Measurements from ENCODE around the gene HMGB4. TPM values are rescaled to one million over a fixed set of nuclear protein-coding genes. Genes with fewer than 3 reads are reported as not detected.

HMGB4 gene
- total RNA-seq, 1 donor from 2014 or later: not detected

DNA sequence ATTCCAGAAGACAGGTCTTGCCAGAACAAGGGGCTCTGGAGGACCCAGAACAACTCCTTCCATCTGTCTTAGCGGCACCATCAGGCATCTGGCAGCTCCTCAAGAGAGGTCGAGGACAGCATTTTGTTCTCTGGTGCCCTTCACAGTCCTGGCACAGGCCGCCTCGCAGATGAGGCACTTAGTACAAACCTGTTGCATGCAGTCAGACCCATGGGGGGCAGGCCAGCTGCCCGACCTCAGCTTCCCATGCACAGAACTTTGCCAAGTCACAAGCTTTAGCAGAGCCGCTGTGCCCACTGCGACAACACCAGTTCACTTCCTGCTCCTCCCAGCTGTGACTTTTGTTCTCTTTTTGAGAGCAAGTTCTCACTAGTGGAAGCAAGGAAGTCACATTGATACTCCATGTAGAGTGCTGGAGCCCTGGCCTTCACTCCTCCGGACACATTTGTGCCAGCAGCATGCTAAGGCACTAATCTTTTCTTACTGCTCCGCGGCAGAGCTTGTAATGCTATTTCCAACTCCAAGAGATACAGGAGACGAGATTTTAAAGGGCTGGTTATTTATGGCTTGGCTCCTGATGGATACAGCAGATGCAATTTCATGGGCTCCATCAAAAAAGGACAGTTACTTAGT, 44.6 kb downstream of the HMGB4 start:
- H3K4me3 ChIP-seq (ENCODE audit: low read depth, low read length): no peak overlapping the region
- DNase-seq (ENCODE audit: low read depth): no peak
- no peaks in the 10 kb centered on the region for H3K36me3 ChIP-seq (ENCODE audit: control insufficient read depth, insufficient read depth, low read length)
- no peaks in the 10 kb centered on the region for H3K27me3 ChIP-seq (ENCODE audit: control insufficient read depth, insufficient read depth, low read length)
- no peak for TF ChIP-seq CTCF (IDR thresholded peaks at IDR 0.05; ENCODE audit: insufficient read depth, low read length, poor library complexity, severe bottlenecking)
